Ammon's horn (tissue), 1 donor: ENCODE data around the gene TBC1D22A.

Experiments
- DNase-seq: peaks from one replicate; pipeline ENCODE4 v3.0.0-alpha.2; 2016; ENCODE audit warnings: low spot score

Gene TBC1D22A

DNA sequence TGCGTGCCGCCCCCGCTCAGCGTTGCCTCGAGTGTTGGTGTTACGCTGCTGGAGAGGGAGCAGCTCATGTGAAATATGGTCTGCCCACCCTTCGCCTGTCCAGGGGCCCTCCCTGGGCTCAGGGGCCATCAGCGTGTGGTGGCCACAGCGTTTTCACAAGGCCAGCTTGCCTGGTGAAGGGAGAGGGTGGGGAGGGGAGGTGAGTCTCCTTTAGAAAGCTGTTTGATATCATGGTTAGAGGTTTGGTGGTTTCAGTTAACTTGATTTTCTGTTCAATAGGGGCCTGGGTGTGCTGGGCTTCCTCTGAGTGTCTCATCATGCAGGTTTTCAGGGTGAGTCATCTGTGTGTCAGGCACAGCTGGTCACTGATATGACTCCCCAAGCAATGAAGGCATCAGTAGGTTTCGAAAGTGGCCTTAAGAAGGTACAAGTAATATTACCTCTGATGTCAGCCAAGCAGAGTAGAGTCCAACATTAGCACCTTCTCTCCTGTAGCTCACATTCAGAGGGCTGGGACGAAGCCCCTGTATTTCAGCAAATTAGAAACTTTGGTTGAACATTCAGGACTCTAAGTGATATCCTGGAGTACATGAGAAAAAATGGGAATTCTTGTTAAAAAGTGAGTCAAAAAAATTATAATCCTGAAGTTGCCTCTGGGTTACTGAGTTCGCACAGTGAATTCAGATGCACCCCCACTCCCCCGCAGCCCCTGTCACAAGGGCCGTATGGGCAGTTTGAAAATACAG is 172.5 kb downstream of the TBC1D22A start:
- no peak for DNase-seq

DNA sequence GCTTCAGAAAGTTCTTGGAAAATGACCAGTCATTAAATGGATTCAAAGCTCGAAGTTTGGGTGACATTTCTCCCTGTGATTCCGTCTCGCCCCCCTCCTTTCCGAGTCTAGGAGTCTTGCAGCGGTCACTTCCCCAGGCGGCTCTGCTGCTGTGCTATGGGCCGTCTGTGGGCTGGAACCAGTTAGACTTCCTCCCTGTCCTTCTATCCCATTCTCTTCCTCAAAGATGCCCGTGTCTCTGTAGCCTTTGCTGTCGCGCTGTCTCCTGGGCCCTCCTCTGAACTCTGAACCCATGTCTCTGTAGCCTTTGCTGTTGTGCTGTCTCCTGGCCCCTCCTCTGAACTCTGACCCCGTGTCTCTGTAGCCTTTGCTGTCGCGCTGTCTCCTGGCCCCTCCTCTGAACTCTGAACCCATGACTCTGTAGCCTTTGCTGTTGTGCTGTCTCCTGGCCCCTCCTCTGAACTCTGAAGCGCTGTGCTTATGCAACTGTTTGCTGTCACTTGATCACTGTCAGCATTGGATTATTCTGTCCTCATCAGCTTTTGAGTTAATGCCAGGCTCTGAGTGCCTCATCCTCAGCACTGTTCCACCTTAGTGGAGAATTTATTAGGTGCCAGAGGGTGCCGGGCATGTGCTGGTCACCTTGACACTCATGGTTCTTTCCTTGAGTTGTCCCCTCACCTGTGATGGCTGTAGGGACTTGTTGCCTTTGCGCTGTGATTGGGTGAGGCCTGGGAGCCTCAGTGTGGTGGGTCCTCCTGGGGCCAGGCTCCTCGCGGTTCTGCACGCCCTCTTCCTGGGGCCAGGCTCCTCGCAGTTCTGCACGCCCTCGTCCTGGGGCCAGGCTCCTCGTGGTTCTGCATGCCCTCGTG is 173.3 kb downstream of the TBC1D22A start:
- no peak for DNase-seq

DNA sequence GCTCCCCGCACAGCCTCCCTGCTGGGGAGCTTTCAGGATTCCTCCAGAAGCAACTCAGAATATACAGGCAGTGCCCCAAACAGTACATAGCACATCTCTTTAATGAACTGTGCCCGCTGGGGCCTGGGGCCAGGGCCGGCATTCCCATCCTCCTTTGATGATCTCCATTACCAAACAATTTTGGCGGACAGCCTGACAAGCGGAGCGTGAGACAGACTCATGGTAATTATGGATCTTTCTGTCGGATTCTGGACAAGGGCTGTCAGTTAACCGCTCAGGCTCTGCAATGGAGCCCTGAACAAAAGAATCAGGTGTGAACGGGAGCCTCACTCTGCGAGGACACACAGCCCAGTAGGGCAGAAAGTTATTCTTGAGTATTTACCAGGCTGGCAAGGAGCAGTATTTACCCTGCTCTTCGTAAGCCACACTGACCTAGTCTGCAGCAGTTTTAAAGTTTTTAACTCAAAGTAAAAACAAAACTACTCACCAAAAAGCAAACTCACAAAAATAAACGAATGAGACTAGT is 174.0 kb downstream of the TBC1D22A start:
- DNase-seq, result no peak

DNA sequence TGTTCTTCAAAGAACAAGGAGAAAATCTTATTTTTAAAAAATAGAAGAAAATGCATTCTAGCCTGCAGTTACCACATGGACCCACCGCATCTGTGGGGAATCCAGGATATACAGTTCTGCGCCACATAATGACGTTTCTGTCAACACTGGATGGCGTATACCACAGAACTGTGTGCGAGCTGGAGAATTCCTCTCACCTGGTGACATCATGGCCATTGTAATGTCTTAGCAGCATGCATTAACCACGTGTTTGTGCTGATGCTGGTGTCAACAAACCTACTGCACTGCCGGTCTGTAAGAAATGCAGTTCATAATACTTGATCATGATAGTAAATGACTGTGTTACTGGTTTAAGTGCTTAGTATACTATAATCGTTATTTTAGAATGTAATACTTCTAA is 174.7 kb downstream of the TBC1D22A start:
- DNase-seq, result no peak

DNA sequence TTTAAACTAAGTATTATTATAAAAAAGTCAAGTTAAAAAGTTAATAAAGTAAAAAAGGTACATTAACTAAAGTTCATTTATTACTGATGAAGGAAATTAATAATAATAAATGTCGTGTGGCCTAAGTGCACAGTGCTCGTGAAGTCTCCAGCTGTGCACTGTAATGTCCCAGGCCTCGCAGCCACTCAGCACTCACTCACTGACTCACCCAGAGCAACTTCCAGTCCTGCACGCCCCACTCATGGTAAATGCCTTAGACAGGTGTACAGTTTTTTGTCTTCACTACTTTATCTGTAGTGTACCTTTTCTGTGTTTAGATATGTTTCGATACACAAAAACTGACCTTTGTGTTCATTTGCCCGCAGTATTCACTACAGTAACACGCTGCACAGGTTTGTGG is 175.5 kb downstream of the TBC1D22A start:
- no peak for DNase-seq

DNA sequence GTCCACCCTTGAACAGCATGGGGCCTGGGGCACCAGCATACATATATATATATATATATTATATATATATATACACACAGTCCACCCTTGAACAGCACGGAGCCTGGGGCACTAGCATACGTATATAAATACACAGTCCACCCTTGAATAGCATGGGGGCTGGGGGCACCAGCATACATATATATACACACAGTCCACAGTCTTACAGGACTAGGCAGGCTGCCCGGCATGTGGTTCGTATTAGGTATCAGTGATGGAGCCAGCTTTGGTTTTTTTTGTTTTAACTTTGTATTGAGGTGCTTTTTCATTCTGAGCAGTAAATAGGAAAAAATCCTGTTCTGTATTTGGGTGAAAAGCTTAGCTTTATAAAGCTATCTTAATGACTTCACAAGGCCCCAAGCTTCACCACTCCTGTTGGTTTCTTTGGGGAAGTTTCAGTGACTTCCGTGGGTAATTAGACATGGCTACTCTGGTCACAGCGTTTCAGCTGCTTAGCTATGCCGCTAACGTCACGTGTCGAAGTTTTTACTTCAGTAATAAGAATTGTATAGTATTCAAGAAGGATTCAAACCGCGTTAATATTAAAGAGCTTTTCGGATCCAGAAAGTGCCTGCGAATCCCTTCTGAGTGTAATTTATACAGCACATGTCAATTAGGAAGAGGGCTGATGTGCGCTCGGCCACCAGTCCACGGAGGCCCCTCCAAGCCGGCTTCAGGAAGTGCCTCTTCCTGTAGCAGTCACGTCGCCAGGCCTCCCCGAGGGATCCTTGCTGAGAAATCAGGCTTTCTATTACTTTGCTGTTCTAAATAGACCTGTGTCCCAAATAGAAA is 179.7 kb downstream of the TBC1D22A start:
- DNase-seq, result no peak

DNA sequence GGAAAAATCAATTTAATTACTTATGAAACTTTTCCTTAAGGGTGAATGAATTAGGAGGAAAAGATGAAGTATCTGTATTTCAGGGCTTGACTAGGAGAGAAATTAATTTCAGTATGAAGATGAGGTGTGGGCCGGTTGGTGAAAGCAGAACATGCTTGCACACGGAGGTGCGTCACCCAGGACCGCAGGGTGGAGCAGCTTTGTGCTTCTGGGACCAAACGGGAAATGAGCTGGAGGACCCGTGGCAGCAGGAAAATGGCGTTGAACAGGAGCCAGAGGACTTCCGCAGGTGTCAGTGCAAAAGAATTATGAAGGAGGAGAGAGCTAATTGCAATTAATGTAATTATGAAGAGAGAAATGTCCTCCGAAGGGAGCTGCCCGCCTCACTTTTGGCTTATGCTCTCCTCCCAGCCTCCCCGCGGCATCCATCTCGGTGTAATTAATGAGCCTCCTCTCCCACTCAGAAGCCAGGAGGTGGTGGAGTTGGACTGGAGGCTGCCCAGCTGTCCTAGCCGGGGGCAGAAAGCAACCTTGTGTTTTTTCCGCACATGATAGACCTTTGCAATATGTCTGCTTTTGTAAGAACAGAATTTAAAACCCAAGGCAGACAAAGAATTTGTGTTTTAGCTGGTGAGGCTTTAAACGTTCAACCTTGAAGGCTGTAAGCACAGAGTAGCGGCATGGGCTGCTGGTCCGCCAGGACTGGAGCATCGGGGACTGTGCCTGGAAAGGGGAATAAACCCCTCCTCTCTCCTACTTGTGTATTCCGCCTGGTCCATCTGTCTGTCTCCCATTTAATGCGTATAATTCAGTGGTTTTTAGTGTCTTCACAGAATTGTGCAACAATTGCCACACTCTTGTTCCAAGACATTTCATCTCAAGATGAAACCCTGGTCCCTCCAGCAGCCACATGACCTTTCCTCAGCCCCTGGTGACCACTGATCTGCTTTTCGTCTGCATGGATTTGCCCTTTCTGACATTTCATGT is 180.6 kb downstream of the TBC1D22A start:
- no peak for DNase-seq

DNA sequence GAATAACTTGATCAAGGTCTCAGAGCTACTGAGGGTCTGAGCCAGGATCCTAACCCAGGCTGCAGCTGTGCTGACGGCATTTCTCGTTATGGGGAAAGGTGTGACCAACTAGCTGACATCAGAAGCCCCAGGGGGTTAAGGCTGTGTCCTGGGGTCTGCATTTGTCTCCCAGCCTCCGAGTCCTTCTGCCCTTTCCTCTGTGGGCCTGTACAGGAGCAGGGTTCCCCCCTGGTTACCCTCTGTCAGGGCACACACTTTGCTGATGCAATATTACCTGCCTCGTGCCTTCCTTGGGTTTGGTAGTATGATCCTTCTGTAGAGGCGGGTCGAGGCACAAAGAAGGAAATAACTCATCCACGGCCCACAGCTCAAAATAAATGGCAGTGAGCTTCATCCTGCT is 183.0 kb downstream of the TBC1D22A start:
- DNase-seq, result no peak

DNA sequence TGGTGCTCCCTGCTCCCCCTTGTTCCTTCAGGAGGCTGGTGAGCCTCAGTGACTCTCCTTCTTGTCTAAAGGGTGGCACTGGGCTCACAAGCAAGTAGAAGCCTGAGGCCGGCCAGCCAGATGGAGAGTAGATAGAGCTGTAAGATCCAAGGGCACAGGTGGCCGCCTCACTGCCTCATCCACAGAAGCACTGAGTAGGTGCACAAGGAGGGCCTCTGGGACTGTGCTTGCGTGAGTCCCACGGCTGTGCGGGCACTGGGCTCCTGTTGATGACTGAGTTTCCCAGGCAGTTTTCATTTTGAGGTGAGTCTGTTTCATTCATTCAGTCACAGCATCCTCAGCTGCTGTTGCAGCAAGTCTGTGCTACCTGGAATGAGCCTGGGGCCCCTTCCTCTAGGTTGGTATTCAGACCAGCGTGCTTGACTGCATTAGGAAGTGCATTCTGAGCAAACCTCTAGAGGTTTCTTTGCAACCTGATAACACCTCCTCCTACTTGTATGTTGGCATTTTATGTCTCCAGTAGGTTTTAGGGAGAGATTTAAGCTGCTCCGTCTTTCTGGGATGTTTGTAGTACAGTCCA is 184.0 kb downstream of the TBC1D22A start:
- DNase-seq, result no peak

- no peak for DNase-seq
Observed at GRCh38 chr22:46947516-46948257, 185.2 kb downstream of the TBC1D22A start.

DNA sequence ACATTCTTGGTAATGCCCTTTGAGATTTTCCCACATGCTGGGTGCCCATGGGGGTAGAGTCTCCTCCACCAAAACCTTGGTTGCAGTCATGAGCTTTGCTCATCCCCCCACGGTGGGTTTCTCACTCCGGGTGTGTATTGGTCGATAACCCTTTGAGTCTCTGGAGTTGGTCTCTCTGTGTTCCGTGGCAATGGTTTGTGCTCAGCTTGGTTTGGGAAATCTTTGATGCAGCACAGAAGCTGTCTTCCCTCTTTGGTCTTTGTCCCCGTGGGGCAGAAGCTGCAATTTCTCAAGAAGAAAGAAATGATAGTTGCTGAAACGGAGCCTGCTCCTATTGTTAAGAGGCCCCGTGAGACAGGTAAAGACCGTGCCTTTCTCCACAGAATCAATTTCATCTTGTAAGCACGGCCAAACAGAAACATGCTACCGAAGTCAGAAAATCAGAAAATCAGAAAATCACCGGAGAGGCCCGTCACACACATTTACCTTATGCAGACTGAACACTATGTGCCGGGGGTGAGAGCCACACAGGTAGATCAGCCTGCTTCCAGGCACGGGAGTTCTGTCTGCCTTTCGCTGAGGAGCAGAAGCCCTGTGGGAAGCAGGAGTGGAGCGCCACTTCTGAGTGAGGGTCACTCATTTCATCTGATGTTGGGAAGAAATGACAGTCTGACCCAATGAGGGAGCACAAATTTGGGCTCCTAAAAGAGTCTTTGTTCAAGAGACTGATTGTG is 186.1 kb downstream of the TBC1D22A start:
- DNase-seq, result no peak

GRCh38 chr22:46951350-46951749 is 188.9 kb downstream of the TBC1D22A start:
- DNase-seq, result no peak

DNA sequence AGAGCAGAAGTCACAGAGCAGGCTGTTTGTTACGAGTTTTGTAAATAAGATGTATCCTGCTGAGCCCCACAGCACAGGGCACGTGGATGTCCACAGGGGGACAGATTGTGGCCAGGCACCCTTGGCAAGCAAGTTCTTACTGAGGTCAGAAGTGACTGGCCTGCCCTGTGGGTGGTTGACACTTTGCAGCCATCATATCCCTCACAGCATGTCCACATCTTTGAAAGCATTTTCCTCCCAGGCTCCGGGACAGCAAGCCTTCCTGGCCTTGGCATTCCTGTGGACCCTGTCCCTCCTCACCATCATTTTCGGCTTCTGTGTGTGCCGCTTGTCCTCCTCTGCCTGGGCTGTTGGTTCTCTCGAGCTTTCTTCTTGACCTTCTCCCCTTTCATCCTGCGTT is 189.5 kb downstream of the TBC1D22A start:
- no peak for DNase-seq

DNA sequence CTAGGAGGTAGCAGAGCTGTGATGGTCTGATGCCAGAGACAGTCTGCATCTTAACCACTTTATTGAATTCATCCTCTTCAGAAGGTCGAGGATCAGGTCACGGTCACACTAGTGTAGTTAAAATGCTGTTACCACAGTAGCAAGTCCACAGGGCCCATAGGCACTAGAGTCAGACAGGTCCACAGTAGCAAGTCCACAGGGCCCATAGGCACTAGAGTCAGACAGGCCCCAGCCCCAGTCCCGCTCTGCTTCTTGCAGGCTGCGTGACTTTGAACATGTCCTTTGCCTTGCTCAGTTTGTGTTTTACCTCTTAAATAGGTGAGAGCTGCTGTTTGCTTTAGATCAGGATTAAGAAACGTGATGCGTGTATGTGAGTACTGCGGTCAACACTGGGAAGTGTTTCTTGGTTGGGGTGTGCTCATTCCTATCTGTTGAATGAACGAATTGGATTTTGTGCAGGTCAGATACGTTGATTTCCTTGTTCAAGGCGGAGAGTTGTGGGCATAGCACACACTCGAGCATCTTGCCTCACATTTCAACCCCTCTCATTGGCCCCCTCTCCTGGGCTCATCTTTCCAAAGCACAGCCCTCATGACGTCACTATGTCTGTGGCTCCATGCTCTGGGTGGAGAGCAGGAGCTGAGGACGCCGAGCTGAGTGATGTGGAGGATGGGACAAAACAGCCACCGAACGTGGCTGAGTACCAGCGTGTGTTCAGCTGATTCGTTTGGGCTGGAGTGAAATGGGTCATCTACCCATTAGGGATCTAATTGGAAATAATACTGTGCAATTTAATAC is 191.7 kb downstream of the TBC1D22A start:
- no peak for DNase-seq

- no peak for DNase-seq
Observed at GRCh38 chr22:46954781-46955180, 192.3 kb downstream of the TBC1D22A start.

DNA sequence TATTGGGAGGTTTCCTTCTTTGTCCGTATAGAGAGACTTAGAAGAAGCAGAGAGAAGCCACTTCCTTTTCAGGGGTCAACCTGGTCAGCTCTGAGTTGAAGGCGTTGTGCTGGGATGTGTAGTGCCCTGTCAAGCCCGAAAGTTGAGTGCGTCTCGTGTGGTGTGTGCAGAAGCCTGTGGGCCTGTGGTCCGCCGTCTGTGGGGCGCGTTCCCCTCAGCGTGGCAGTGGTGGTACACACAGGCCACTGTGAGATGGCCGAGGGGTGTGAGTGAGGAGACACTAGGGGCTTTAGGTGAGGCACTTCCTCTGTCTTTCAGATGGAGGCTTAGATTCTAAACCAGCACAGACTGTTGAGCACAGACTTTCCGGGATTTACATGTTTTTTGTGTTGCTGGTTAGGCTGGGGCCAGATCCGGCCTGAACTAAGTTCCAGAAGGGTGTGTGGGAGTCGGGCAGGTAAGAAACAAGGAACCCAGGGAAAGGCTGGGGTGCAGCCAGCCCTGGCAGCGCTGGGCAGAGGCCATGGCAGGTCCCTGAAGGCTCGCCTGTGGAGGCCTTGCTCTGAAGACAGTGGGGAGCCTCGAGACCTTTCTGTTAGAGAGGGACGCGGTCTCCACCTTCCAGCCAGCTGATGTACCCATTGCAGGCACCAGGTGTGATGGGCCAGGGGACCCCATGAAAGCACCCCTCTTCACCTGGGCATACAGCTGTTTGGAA is 194.2 kb downstream of the TBC1D22A start:
- no peak for DNase-seq

- no peak for DNase-seq
Observed at GRCh38 chr22:46957521-46957920, 195.1 kb downstream of the TBC1D22A start.

GRCh38 chr22:46958191-46958590 is 195.7 kb downstream of the TBC1D22A start:
- no peak for DNase-seq
